Stimulated activated CD4-positive, alpha-beta T cell treated with anti-CD3 and anti-CD28 coated beads, TNF-alpha, amount 100 ng/mL, for 48 hours (primary cell): ENCODE results near the gene MAP4K5.

Source experiments
- DNase-seq, 3 donors: peaks; one replicate each; pipeline ENCODE4 v3.0.0-alpha.2; 2020; ENCODE audit warnings: low read depth in 3 of 3

The MAP4K5 gene

DNA sequence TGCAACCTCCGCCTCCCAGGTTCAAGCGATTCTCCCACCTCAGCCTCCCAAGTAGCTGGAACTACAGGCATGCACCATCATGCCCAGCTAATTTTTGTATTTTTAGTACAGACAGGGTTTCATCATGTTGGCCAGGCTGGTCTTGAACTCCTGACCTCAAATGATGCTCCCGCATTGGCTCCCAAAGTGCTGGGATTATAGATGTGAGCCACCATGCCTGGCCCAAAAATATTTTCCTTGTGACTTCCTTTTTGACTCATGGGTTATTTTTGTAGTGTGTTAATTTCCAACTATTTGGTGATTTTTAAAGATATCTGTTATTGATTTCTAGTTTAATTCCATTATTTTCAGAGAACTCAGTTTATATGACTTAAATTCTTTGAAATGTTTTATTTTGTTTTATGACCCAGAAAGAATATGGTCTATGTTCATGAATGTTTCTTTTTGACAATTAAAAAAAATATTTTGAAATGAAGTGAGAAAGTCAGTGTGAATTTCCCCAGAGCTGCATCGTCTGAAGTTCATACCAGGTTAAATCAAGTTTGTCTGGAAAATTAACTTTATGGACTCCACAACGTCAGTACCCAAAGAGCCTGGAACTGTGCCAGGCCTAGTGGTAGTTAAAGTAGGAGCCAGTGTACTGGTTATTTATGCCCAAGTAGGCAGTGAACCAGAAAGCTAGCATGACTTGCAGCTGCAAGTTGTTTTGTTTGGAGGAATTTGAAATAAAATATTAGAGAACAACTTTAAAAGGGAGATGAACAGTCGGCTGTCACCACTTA is 132.9 kb downstream of the MAP4K5 start:
- DNase-seq = no peak

DNA sequence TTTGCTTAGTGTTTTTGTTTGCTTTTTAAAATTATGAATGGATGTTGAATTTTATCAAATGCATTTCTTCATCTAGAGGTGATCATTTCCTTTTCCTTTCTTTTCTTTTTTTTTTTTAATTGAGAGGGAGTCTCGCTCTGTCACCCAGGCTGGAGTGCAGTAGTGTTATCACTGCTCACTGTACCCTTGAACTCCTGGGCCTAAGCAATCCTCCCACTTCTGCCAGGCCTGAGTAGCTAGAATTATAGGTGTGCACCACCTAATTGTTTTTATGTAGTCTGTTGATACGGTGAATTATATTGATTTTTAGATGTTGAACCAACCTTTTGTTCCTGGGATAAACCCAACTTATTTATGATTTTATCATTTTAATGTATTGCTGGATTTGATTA is 134.2 kb downstream of the MAP4K5 start:
- no peak for DNase-seq

DNA sequence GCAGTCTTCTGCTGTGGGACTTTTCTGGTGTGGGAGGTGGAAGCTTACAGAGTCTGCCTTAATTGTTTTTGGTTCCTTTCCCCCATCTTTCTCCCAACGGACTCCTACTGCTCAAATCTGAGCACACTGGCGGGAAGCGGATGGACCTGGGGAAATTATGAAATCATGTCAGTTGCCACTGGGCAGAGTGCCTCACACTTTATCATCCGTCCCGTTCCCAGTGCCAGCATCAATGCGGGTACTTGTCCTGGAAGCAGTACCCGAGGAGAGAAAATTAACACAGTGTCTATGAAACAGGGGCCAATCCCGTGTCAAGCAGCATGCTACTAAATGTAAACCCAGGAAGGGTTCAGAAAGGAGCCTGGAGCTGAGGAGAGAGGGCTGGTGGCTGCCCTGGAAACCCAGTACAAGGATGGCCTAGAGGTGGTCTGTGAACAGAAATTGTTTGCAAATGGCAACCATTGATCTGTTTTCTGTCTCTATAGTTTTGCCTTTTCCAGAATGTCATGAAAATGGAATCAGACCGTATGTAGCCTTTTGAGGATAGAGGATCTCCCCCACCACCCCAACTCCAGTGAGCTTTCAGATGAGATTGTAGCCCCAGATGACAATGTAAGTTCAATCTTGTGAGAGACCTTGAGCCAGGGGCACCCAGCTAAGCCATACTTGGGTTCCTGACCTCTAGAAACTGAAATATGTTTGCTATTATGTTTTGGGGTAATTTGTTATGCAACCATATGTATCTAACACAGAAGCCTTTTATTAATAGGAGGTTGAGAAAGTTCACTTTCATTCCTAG is 134.8 kb downstream of the MAP4K5 start:
- DNase-seq = no peak

GRCh38 chr14:50396631-50397389 is 135.6 kb downstream of the MAP4K5 start, which contains the start of gene CDKL1:
TSS of gene CDKL1 (minus strand) at chr14:50396881. CDS start at chr14:50395868, 1,013 bp downstream.
- peak; percentile 2 to 39 (median 7) for DNase-seq

- no peak for DNase-seq
Observed at GRCh38 chr14:50395448-50395847, 136.9 kb downstream of the MAP4K5 start.

DNA sequence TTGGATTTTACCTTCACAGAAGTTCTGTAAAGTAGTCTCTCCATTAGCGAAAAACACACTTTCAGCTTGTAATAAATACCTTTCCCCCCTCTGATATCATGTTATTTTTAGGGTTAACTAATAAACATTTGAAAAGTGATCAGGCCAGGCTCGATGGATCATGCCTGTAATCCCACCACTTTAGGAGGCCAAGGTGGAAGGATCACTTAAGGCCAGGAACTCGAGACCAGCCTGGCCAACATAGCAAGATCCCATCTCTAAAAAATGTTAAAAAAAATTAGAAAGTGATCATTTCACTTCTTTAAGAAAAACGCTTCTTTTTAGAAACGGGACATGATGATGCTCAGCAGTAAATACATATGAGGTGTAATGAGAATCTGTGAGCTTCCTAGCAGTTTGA is 137.7 kb downstream of the MAP4K5 start:
- no peak for DNase-seq

- no peak for DNase-seq
Observed at GRCh38 chr14:50389668-50390441, 142.5 kb downstream of the MAP4K5 start.

DNA sequence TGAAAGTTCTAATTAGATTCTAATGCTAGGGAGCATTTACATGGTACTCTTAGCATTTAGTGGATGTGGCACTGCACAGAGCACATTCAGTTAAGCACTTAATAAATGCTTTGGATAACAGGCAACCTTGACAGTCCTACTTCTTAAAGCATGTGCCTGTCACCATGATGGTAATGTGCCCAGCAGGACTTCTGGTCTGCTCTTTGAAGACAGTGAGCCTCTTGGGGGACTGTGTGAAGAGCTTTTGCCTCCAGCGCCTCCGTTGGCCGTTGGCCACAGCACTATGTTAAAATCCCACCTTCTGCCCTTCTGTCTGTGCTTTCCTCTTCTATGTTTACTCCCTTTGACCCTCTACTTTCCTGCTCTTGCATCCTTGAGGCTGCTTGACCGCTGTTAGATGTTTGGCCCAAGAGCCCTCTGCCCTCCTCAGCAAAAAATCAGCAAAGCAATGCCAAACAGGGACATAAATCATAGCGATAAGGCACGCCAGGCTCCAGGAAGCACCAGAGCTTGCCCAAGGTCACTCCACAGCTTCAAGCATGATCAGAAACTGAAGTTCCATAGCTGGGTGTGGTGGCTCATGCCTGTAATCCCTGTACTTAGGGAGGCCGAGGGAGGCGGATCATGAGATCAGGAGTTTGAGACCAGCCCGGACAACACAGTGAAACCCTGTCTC is 144.0 kb downstream of the MAP4K5 start:
- no peak for DNase-seq

GRCh38 chr14:50387548-50387947 is 144.8 kb downstream of the MAP4K5 start:
- DNase-seq = no peak

GRCh38 chr14:50383618-50384225 is 148.6 kb downstream of the MAP4K5 start:
- no peak for DNase-seq

DNA sequence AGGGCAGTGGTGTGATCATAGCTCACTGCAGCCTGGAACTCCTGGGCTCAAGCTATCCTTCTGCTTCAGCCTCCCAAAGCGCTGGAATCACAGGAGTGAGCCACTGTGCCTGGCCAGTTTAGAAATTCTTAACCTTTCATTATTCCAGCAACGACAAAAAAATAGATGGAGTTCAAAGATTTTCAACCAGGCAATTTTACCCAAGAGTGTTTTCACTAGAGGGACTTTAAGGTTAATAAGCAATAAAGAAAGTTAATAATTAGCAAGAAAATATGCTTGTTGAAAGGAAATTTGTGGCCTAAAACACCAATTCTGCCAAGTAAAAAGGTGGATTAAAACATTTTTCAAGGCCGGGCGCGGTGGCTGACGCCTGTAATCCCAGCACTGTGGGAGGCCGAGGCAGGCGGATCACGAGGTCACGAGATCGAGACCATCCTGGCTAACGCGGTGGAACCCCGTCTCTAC is 150.5 kb downstream of the MAP4K5 start:
- DNase-seq = no peak

DNA sequence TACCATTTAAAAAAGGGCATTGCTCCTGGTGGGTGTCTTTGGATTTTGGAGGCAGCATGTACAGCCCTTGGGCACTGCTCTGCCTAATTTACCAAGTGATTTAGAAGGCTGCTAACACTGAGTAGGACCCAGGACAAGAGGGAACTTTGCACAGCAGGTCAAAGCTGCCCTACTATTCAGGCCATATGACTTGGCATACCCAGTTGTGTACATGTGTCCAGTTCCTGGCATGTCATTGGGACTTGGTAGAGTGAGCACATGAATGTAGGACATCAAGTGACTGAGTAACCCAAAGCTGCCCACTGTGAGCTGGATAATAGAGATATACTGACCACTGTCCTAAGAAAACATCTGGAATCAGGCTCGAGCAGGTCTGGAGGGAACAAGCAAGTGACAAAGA is 151.4 kb downstream of the MAP4K5 start:
- no peak for DNase-seq

DNA sequence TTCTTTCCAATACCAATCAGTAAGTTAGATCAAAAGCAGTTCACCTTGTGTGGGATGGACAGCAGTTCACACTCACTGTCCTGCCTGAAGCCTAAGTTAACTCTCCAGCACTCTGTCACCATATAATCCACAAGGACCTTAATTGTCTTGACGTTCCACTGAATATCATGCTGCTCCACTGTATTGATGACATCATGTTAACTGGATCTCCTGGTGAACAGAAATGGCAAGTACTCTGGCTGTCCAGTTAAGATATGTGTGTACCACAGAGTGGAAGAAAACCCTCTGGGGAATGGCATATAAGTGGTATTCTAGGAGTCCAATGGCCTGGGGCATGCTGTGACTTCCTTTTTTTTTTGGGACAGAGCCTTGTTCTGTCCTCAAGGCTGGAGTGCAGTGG is 151.9 kb downstream of the MAP4K5 start:
- no peak for DNase-seq

- no peak for DNase-seq
Observed at GRCh38 chr14:50379563-50379962, 152.8 kb downstream of the MAP4K5 start.

- DNase-seq = no peak
Observed at GRCh38 chr14:50377550-50378085, 154.8 kb downstream of the MAP4K5 start.

DNA sequence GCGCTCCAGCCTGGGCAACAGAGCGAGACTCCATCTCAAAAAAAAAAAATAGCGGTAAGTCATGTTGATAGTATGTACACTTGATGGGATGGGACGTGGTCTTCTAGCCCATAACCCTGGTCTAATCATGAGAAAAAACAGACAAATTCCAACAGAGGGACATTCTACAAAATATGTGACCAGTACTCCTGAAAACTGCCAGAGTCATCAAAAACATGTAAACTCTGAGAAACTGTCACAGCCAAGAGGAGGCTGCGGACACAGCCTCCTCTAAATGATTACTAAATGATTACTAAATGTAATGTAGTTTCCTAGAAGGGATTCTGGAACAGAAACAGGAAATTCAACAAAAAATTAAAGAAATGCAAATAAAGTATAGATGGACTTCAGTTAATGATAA is 156.6 kb downstream of the MAP4K5 start:
- no peak for DNase-seq

GRCh38 chr14:50373959-50374358 is 158.4 kb downstream of the MAP4K5 start:
- DNase-seq = no peak

- DNase-seq = no peak
Observed at GRCh38 chr14:50371546-50371945, 160.8 kb downstream of the MAP4K5 start.
